GM12865 (cell line): Measurements from ENCODE around the gene CD52.
A peak's percentile ranks its signal among the peaks of the same experiment; 100 is the strongest.

ENCODE experiments used
- DNase-seq: peaks from one replicate; pipeline ENCODE4 v3.0.0; 2010; ENCODE audit warnings: low read depth
- H3K4me3 ChIP-seq: 2 replicates; pipeline ENCODE4 v1.5.1; 2011; ENCODE audit warnings: mild to moderate bottlenecking, low read depth, low read length, control low read depth
- CTCF ChIP-seq: IDR thresholded peaks from 2 replicates; pipeline ENCODE4 v1.5.1; 2011; ENCODE audit warnings: low read length, control low read depth, low read depth, inconsistent platforms; ENCODE audit not compliant: insufficient read depth; ENCODE audit errors: missing control alignments

Gene CD52

DNA sequence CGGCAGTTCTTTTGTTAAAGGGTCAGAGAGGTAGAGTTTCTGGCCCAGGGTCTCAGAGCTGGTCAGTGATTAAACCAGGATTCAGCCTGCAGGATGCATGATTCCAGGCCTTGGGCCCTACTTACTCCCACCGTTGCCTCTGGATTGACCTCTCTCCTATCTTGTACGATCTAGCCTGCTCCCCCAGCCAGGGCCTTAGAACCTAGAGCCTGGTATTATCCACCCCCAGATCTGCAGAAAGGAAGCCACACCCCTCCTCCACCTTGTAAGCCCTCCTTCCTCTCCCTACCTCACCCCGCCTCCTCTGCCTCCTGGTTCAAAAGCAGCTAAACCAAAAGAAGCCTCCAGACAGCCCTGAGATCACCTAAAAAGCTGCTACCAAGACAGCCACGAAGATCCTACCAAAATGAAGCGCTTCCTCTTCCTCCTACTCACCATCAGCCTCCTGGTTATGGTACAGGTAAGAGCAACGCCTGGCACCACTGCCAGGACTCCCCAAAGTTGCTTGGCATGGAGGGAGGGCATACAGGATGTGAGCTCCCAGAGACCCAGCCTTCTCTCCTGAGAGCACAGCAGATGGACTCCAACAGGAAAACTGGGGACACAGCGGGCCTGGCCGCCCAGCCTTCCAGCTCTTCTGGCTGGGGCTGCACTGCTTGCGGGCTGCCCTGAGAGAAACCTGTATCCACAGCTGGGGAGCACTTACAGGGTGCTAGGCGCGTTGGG, at the start of gene CD52:
Gene CD52, plus strand, starts transcription at position 347 of the 726 bp plus-strand sequence. Its CDS starts 60 bp downstream, at position 407.
- H3K4me3 ChIP-seq, result peak within 1 kb of the TSS; percentile 81
- peak; percentile 89 for DNase-seq
- no peak for TF ChIP-seq CTCF

- no peak for DNase-seq
- no peak for TF ChIP-seq CTCF
- H3K4me3 ChIP-seq, result no peak overlapping the region
Observed at GRCh38 chr1:26268290-26269197, 49.2 kb upstream of the CD52 start.

- no peak overlapping the region for H3K4me3 ChIP-seq
- no peak for TF ChIP-seq CTCF
- DNase-seq, result no peak
Observed at GRCh38 chr1:26269198-26269550, 48.6 kb upstream of the CD52 start.

- TF ChIP-seq CTCF, result no peak
- no peak overlapping the region for H3K4me3 ChIP-seq
- peak; percentile 24 for DNase-seq
Observed at GRCh38 chr1:26274801-26275425, 42.8 kb upstream of the CD52 start.

DNA sequence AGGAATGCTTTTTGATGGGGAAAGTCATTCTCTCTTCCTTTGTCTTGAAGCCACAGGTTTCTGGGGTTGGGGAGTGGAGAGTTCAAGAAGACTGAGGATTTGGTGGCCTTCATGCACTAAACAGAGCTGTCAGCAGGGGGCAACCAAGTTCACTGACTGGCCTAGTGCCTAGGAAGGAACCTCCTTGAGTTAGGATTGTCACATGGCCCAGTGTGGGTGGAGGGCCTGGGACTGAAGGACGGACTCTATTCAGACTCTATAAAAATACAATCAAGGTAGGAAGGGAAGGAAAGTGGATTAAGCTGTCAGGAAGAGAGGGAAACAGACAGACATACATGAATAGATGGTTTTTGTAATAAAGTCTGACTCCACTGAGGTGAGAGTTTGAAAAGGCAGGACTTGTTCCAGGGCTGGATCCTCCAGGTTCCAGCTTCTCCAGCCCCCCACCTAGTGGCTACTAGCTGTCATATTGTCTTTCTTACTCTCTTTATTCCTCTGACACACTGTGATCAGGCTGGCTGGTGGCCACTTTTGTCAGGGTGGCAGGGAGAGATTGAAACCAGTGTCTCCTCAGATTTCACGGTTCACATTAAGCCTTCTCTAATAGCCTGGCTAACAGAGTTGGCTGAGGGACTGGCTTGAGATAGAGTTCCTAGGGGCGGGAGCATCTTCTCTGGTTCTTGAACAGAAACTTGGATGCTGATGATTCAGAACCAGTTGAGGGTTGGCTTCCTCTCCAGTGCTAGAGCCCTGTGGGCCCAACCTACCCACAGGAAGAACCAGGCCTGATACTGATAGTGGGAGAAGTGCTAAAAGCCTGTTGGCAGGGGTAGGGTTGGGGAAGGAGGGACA, 42.0 kb upstream of the CD52 start:
- peak; percentile 85 for DNase-seq
- H3K4me3 ChIP-seq, result no peak overlapping the region
- TF ChIP-seq CTCF, result peak; percentile 93

DNA sequence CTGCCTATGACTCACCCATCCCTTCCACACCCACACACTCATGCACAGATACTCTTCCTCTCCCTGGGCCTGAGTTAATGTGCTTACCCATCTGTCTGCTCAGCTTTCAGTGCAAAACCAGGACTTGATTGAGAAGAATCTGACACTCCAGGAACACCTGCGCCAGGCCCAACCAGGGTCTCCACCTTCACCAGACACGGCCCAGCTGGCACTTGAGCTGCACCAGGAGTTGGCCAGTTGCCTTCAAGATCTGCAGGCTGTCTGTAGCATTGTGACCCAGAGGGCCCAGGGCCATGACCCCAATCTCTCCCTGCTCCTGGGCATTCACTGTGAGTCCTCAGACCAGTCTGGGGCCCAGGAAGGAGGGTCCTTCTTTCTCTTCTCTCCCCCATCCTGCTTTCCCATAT, 41.3 kb upstream of the CD52 start:
- TF ChIP-seq CTCF, result no peak
- H3K4me3 ChIP-seq, result no peak overlapping the region
- no peak for DNase-seq
